GM18861 (cell line): ENCODE measurements around the gene HK1.
A peak's percentile ranks its signal among the peaks of the same experiment; 100 is the strongest.
"Not testable (repeated sequence)": the region's sequence is repeated elsewhere in the genome, so short reads cannot be mapped to it uniquely, and the experiment has no call there.

Experiments
- ATAC-seq: cut with Tn5 transposase; IDR thresholded peaks from one replicate; pipeline ENCODE4 v1.9.1; 2021; ENCODE audit not compliant: unreplicated experiment

The HK1 gene

GRCh38 chr10:69253171-69253570 is 25.1 kb upstream of the HK1 start:
- no peak for ATAC-seq

- ATAC-seq, result no peak
These were observed 23.4 kb upstream of the HK1 start for GRCh38 chr10:69254877-69255276.

- no peak for ATAC-seq
These were observed 18.6 kb upstream of the HK1 start for GRCh38 chr10:69259547-69260243.

GRCh38 chr10:69261184-69261583 is 17.1 kb upstream of the HK1 start:
- no peak for ATAC-seq

GRCh38 chr10:69262292-69262751 is 16.0 kb upstream of the HK1 start:
- peak; percentile 71 for ATAC-seq

- ATAC-seq, result no peak
These were observed 12.8 kb upstream of the HK1 start for GRCh38 chr10:69265521-69265920.

- no peak for ATAC-seq
These were observed 9.4 kb upstream of the HK1 start for GRCh38 chr10:69268761-69269416.

- no peak for ATAC-seq
These were observed 8.5 kb upstream of the HK1 start for GRCh38 chr10:69269761-69270160.

GRCh38 chr10:69270990-69271389 is 7.3 kb upstream of the HK1 start:
- no peak for ATAC-seq

GRCh38 chr10:69272624-69273023 is 5.7 kb upstream of the HK1 start:
- no peak for ATAC-seq

GRCh38 chr10:69275444-69275843 is 2.9 kb upstream of the HK1 start:
- no peak for ATAC-seq

- ATAC-seq, result no peak
These were observed 1.8 kb upstream of the HK1 start for GRCh38 chr10:69276503-69276902.

- no peak for ATAC-seq
These were observed 814 bp downstream of the HK1 start for GRCh38 chr10:69279110-69279509.

- ATAC-seq, result no peak
These were observed 3.5 kb downstream of the HK1 start for GRCh38 chr10:69281507-69282413.

- not testable (repeated sequence) for ATAC-seq
These were observed 6.1 kb downstream of the HK1 start for GRCh38 chr10:69284402-69284801.

GRCh38 chr10:69285699-69286098 is 7.4 kb downstream of the HK1 start:
- ATAC-seq, result no peak

- ATAC-seq, result no peak
These were observed 8.9 kb downstream of the HK1 start for GRCh38 chr10:69287181-69287580.

GRCh38 chr10:69290993-69291392 is 12.7 kb downstream of the HK1 start:
- no peak for ATAC-seq

- ATAC-seq, result no peak
These were observed 14.2 kb downstream of the HK1 start for GRCh38 chr10:69292459-69292858.

GRCh38 chr10:69295027-69295636 is 16.8 kb downstream of the HK1 start:
- ATAC-seq, result no peak

- no peak for ATAC-seq
These were observed 25.3 kb downstream of the HK1 start for GRCh38 chr10:69303632-69304051.
